ENCODE measurements around the gene PKIG.
"Not testable (repeated sequence)": the region's sequence is repeated elsewhere in the genome, so short reads cannot be mapped to it uniquely, and the experiment has no call there.

- TF ChIP-seq CTCF (IDR thresholded peaks at IDR 0.05 in 4 of 5, conservative IDR thresholded peaks at IDR 0.05 in 1 of 5); POLR2A (IDR thresholded peaks at IDR 0.05): not testable (repeated sequence)
Measured at GRCh38 chr20:44560818-44561217, 21.6 kb upstream of the PKIG start.

Measured in gastrocnemius medialis (tissue), 4 donors.